ENCODE measurements around the gene ZNF780A.

ZNF780A gene

DNA sequence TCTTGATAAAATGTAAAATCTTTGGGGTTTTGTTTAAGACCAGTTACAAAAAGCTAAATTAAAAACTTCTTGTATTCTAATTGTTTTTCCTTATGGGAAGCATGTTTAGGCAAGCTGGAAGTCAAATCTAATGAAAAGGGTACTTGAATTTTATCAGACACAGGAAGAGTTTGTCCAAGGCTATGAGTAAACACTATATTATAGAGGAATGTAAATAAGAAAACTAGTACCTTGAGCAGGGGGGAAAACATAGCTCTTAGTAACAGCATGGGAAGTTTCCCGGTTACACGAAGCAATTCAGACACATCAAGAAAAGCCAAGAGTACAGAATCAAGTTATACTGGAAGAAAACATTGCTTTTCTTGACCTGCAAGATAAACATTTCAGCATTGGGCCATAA, 19.8 kb upstream of the ZNF780A start:
- Histone ChIP-seq H3K36me3 (ENCODE audit: control insufficient read depth, insufficient read depth, low read length) (no peaks in the 10 kb centered on the region), H3K27me3 (replicated peaks; ENCODE audit: control insufficient read depth, insufficient read depth, low read length) (no peaks in the 10 kb centered on the region), H3K4me3 (replicated peaks; ENCODE audit: low read depth, low read length) (no peak overlapping the region)
- TF ChIP-seq, protein P1, sequence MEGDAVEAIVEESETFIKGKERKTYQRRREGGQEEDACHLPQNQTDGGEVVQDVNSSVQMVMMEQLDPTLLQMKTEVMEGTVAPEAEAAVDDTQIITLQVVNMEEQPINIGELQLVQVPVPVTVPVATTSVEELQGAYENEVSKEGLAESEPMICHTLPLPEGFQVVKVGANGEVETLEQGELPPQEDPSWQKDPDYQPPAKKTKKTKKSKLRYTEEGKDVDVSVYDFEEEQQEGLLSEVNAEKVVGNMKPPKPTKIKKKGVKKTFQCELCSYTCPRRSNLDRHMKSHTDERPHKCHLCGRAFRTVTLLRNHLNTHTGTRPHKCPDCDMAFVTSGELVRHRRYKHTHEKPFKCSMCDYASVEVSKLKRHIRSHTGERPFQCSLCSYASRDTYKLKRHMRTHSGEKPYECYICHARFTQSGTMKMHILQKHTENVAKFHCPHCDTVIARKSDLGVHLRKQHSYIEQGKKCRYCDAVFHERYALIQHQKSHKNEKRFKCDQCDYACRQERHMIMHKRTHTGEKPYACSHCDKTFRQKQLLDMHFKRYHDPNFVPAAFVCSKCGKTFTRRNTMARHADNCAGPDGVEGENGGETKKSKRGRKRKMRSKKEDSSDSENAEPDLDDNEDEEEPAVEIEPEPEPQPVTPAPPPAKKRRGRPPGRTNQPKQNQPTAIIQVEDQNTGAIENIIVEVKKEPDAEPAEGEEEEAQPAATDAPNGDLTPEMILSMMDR (IDR thresholded peaks at IDR 0.05; ENCODE audit: insufficient read depth, low read length, poor library complexity, severe bottlenecking) = no peak
- DNase-seq (ENCODE audit: extremely low read depth, insufficient read length) = no peak

DNA sequence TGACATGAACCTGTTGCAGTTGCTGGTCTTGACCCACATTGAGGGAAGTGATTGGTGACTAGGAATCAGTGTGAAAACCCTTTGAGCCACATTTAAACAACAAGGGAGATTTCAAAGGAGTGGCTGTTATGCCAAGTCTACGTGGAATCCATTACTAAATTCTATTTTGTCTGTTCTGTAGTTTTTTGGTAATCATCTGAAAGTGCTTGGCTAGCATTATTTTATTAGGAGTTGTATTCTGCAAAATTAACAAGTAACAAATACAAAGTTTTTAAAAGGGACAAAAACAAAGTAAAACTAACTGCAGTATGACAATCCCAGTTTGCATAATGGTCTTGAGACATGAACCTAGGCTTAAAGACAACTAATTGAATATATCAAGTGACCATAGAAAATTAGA, 14.0 kb upstream of the ZNF780A start:
- DNase-seq (ENCODE audit: extremely low read depth, insufficient read length) = no peak
- no peaks in the 10 kb centered on the region for H3K36me3 ChIP-seq (ENCODE audit: control insufficient read depth, insufficient read depth, low read length)
- TF ChIP-seq, protein P1 (IDR thresholded peaks at IDR 0.05; ENCODE audit: insufficient read depth, low read length, poor library complexity, severe bottlenecking) = no peak
- no peaks in the 10 kb centered on the region for H3K27me3 ChIP-seq (replicated peaks; ENCODE audit: control insufficient read depth, insufficient read depth, low read length)
- H3K4me3 ChIP-seq (replicated peaks; ENCODE audit: low read depth, low read length) = no peak overlapping the region

GRCh38 chr19:40103600-40103999, 12.9 kb upstream of the ZNF780A start:
- no peak for DNase-seq (ENCODE audit: extremely low read depth, insufficient read length)
- TF ChIP-seq, protein P1 (IDR thresholded peaks at IDR 0.05; ENCODE audit: insufficient read depth, low read length, poor library complexity, severe bottlenecking) = no peak
- H3K36me3 ChIP-seq (ENCODE audit: control insufficient read depth, insufficient read depth, low read length) = no peaks in the 10 kb centered on the region
- no peak overlapping the region for H3K4me3 ChIP-seq (replicated peaks; ENCODE audit: low read depth, low read length)
- no peaks in the 10 kb centered on the region for H3K27me3 ChIP-seq (replicated peaks; ENCODE audit: control insufficient read depth, insufficient read depth, low read length)

GRCh38 chr19:40101813-40102212, 11.1 kb upstream of the ZNF780A start:
- no peak for DNase-seq (ENCODE audit: extremely low read depth, insufficient read length)

DNA sequence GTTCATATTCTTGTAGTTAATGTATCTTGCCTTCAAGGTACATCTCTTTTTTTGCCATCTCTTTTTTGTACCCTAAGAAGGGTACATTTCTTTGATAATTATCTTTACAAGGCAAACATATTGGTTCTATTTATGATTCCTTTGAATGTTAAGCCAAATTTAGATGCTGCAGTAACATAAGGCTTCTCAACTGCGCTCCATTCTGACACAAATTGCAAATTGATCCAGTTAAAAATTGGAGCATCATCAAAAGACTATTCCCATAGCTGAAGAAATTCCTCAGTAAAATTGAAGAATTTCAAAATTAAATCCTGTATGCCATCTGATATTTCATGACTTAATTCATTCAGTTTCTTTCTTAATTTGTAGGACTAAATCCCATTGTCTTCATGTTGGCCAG, 2.7 kb upstream of the ZNF780A start:
- H3K36me3 ChIP-seq (ENCODE audit: control insufficient read depth, insufficient read depth, low read length) = no peaks in the 10 kb centered on the region
- TF ChIP-seq, protein P1 (IDR thresholded peaks at IDR 0.05; ENCODE audit: insufficient read depth, low read length, poor library complexity, severe bottlenecking) = no peak
- H3K4me3 ChIP-seq (replicated peaks; ENCODE audit: low read depth, low read length) = no peak overlapping the region
- no peak for DNase-seq (ENCODE audit: extremely low read depth, insufficient read length)
- no peaks in the 10 kb centered on the region for H3K27me3 ChIP-seq (replicated peaks; ENCODE audit: control insufficient read depth, insufficient read depth, low read length)

More at GRCh38 chr19:40101813-40102212, 11.1 kb upstream of the ZNF780A start:
- Histone ChIP-seq H3K36me3 (ENCODE audit: control insufficient read depth, insufficient read depth, low read length) (no peaks in the 10 kb centered on the region), H3K4me3 (replicated peaks; ENCODE audit: low read depth, low read length) (no peak overlapping the region), H3K27me3 (replicated peaks; ENCODE audit: control insufficient read depth, insufficient read depth, low read length) (no peaks in the 10 kb centered on the region)
- TF ChIP-seq, protein P1 (IDR thresholded peaks at IDR 0.05; ENCODE audit: insufficient read depth, low read length, poor library complexity, severe bottlenecking) = no peak

Measured in GM06990 (cell line).